GM19025 (cell line): ENCODE measurements around the gene GAS6.

ENCODE experiments used
- ATAC-seq: cut with Tn5 transposase; IDR thresholded peaks from one replicate; pipeline ENCODE4 v1.9.1; 2021; ENCODE audit warnings: mild to moderate bottlenecking, low read depth, moderate library complexity; ENCODE audit not compliant: unreplicated experiment

The GAS6 gene

DNA sequence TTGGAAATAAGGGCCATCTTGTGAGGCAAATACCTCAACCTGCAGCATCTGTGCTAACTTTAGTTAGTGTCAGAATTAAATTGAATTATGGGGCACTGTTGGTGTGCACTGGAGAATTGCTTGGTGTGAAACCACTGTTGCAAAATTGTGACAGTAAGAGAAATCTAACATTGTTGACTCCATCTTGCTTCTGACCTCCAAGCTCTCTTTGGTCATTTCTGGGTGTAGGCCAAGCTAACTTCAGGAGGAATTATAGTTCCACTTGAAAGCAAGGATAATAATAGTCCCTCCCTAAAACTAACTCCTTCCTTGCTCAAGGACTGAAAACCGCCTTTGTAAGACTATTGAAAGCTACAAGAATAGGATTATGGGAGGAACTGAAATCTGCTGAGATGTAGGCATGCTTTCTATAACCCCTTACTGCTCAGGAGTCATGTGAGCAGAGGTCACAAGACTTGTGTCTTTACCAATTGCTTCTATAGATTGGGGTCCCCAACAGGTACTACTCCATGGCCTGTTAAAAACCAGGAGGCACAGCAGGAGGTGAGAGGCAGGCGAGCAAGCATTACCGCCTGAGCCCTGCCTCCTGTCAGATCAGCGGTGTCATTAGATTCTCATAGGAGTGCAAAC lies 24.9 kb upstream of the GAS6 start:
- no peak for ATAC-seq

GRCh38 chr13:113887700-113888201 lies 23.9 kb upstream of the GAS6 start:
- ATAC-seq: no peak

DNA sequence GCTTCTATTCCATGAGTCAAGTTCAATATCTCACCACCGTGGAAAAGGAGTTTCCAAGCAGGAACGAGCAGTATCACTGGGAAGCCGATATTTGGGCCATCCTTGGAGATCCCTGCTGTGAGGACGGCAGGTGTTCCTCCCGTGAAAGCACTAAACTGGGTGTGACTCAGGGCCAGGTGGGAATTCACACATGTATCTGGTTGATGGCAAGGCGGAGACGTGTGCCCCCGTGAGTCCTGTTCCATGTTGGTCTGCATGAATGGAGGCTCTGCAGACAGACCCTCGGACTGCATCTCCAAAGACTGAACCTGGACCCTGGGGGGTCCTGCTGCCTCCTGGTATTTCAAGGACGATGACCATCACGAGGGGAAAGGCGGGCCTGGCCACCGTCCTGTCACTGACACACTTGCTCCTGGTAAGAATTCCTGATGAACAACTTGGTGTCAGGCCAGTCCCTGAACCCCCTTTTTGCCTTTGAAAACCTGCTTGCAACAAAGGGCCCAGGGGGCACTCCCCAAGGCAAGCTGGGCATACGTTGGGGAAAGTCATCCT lies 22.8 kb upstream of the GAS6 start:
- ATAC-seq: no peak

- ATAC-seq: no peak
Observed at GRCh38 chr13:113884821-113885220, 20.9 kb upstream of the GAS6 start.

- no peak for ATAC-seq
Observed at GRCh38 chr13:113883921-113884804, 20.3 kb upstream of the GAS6 start.

DNA sequence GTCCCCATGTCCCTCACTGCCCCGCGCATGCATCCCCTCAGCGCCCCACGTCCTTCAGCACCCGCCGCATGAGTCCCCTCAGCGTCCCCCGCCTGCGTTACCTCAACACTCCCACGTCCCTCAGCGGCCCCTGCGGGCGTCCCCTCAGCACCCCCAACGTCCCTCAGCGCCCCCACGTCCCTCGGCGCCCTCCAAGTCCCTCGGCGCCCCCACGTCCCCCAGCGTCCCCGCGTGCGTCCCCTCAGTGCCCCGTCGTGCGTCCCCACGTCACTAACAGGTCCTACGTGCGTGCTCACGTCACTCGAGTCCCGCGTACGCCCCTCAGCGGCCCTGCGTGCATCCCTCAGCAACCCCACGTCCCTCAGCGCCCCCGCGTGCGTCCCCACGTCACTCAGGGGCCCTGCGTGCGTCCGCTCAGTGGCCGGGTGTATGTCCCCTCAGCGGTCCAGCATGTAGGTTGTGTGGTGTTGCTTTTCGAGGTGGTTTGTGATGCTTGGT lies 19.5 kb upstream of the GAS6 start:
- ATAC-seq: no peak

DNA sequence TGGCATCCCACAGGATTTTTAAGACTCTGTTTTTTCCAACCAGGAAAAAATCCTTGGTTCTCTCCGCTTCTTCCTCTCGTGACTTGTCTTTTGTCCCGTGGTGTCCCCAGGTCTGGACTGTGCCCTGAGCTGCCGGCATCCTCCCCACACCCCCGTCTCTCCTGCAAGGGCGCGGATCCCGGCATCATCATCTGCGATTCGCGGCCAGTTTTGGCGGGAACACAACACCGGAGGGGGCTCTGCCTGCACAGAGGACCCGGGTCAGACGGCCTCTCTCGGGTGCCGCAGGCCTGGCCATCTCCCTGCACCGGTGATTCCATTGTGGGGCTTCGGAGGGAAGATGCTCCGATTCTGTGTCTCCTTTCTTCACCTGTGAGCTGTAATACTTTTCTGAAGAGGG lies 18.8 kb upstream of the GAS6 start:
- no peak for ATAC-seq

- no peak for ATAC-seq
Observed at GRCh38 chr13:113882267-113882630, 18.4 kb upstream of the GAS6 start.

DNA sequence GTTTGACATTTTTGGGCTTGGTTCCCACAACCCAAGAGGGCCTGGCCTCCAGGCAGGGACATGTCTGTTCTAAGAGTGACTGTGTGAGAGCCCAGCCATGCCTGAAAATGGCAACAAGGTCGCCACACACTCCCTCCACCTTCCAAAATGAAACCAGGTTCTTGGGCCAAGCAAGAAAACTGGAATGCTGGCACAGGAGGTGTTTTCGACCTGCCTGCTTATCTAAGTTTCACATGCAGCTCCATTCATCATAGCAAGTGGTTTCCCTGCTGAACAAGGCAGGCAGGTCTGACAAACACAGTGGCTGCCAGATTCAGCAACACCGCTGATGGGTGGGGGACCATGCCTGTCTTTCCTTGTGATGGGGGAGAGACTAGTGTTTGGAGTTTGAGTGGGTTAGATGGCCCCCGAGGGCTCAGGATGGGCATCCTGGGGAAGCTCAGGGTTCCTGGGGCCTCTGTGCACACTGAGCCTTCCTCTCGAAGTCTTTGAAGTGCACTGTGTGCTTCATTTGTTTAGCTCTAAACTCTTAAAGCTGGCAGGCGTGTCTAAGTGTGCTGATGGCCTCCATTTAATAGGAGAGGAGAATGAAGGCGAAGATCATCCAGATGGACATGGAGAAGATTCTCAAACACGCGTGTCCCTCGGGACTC lies 17.9 kb upstream of the GAS6 start:
- ATAC-seq: no peak

- no peak for ATAC-seq
Observed at GRCh38 chr13:113880651-113881611, 17.1 kb upstream of the GAS6 start.

DNA sequence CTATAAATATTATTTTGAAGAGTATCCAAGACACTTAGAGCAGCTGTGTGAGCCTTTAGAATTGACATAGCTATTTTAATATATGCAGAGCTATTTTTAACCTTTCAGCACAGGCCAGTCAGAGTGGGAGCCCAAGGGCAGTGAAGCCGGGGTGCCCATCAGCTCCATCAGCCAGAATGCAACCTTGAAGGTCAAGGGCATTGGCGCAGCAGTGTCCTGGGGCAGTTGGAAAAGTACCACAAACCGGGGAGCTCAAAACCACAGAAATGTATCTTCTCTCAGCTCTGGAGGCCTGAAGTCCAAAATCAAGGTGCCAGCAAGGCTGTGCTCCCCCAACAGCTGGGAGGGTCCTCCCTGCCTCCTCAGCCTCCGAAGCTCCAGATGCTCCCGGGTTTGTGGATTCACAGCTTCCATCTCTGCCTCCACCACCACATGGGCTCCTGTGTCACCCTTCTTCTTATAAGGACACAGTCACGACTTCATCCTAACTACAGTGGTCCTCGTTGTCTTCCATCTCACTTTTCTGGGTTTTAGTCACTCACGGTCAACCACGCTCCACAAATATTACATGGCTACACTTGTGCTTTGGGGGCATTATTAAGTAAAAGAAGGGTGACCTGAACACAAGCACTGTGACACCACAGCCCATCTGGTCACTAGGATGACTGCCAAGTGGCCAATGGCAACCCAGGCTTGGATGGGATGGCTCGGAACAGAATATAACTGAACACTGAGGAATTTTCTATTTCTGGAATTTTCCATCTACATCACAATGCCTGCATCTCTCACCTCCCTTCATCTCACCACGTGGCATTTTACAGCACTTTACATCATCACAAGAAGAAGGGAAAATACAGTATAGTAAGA lies 15.9 kb upstream of the GAS6 start:
- no peak for ATAC-seq

GRCh38 chr13:113879017-113879416 lies 15.1 kb upstream of the GAS6 start:
- no peak for ATAC-seq

DNA sequence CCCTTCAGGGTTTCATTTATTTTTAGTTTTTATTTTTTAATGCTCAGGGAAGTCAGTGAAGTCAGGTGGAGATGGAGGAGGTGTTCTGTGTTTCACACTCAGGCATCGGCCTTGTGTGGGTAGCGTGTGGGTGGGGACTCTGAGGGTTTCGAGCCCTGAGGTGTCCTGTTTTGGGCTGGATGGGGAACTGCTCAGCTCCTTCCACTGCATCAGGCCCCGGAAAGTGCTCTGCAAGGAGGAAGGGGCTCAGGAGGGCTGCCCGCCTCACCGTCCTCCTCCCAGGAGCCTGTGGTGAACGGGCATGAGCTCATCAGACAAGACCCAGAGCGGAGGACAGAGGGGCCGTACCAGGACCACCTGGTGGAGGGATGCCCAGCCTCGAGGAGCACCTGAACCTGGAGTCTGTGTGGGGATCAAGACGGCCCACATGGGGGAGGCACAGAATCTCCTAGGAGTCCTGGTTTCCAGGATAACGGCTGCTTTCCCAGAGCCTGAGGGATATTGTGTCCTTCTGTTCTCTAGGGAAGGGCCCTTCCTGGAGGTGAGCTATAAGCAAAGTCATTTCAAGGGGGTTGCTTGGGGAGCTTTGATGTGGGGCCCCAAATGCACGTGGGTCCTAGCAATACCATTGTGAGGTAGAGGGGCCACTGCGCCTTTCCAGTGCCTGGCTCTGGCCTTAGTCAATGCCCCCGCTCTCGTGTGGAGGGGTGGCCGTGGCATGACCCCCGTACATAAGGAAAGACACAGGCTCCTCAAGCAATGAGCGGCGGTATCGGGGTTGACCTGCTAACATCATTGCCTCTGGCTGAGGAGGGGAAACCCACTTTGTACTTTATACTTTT lies 13.5 kb upstream of the GAS6 start:
- no peak for ATAC-seq

- no peak for ATAC-seq
Observed at GRCh38 chr13:113876346-113877148, 12.7 kb upstream of the GAS6 start.

DNA sequence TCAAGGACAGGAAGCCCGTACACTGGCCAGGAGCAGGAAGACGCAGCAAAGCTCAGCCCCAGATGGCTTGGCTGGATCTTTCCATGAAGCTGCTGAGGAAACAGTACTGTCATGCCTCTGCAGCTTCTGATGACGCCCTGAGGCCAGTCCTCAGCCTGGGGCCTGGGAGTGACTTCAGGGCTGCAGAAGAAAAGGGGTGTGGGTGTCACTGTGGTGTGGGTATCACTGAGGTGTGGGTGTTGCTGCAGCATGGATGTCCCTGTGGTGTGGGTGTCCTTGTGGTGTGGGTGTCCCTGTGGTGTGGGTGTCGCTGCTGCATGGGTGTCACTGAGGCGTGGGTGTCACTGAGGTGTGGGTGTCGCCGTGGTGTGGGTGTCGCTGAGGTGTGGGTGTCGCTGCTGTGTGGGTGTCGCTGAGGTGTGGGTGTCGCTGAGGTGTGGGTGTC lies 12.0 kb upstream of the GAS6 start:
- no peak for ATAC-seq

GRCh38 chr13:113875429-113875815 lies 11.5 kb upstream of the GAS6 start:
- no peak for ATAC-seq
